Cardiac septum (tissue), 1 donor: ENCODE measurements around the gene ZMIZ2. TPM values are rescaled to one million over a fixed set of nuclear protein-coding genes. Genes with fewer than 3 reads are reported as not detected.
"Not testable (repeated sequence)": the region's sequence is repeated elsewhere in the genome, so short reads cannot be mapped to it uniquely, and the experiment has no call there.

Source experiments
- DNase-seq: peaks from one replicate; pipeline ENCODE4 v3.0.0-alpha.2; 2020; ENCODE audit warnings: low spot score
- intact Hi-C: fragments of 100-400 bp; cut with DNase I; formaldehyde crosslinking; loops from one replicate; pipeline ENCODE4 v1.14.0; 2022
- total RNA-seq: library from RNA; stranded (reverse); fragmentation: NEBNext Ultra II Directional; extraction: Animal tissue kit (Norgen Biotek cat#: 25700); gene quantifications from one replicate; pipeline ENCODE4 v1.2.1, GENCODE V29; 2021
- donor health status: DM: no; HTN: no; CAD: no.

ZMIZ2 gene
- total RNA-seq, 1 donor from 2014 or later, result 62.4 TPM

DNA sequence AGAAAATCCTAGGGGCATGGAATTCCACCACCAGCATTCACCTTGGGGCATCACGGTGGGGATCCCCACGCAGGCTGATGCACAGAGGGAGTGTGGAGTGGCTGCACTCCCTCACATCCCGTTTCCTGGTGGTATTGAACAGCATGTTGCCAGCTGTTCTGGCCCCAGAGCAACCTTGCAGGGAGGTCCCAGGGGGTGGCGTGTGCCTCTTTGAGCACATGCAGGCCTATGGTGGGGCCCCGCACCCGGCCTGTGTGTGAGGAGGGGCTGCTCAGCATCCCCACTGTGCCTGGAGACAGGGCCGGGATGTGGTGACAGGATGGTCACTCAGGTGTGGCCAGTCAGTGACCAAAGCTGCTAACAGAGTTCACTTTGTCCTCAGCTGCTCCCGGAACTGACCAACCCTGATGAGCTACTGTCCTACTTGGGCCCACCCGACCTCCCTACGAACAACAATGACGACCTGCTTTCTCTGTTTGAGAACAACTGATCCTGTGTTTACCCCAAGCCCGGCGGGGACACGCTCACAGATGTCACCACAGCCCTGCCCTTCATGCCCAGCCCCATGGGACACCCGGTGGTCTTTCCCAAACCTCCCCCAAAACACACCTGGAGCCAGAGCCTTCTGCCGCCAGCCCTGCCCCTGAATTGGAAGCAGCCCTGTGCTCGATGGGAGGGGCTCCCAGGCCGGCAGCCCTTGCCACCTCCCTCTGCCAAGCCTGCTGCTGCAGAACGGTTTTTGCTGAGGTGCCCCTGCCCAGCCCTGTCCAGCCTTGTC lies 18.7 kb downstream of the ZMIZ2 start:
- intact Hi-C loops, result loop anchor here (5.0 kb wide), 2 partner anchors 80 to 185 kb away; partner anchors contain the start of genes H2AZ2 and TMED4
- DNase-seq, result no peak

DNA sequence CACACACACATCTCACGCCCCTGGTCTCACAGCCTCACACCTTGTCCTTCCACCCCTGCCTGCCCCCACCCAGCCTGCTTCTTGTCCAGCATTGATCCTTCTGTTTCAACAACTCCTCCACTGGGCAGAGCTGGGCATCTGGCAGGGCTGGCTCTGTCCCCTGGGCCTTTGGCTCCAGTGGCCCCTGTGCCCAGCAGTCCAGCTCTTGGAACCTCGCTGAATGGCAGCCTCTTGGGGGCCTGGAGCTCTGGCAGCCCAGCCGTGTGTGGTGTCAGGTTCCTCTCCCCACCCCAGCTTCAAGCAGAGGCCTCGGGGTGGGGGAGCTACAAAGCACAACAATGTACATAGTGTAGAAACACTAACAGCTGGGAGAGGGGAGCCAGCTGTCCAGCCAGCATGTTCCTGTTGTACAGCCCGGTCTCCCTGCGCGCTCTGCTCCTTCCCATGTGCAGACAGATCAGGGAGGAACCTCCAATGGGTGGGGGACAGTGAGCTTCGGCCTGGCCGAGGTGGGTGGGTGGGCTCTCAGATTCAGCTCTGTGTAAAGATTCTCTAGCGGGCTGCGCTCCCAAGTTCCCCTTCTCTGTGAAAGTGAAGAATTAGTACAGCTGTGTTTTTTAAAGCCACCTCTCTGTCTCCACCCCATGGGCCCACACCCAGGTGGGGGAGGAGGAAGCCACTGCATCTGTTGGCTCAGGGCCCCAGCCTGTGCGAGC lies 19.4 kb downstream of the ZMIZ2 start:
- DNase-seq, result no peak
- intact Hi-C loops, result loop anchor here (5.0 kb wide), 2 partner anchors 79 to 186 kb away; partner anchors contain the start of genes H2AZ2 and TMED4

DNA sequence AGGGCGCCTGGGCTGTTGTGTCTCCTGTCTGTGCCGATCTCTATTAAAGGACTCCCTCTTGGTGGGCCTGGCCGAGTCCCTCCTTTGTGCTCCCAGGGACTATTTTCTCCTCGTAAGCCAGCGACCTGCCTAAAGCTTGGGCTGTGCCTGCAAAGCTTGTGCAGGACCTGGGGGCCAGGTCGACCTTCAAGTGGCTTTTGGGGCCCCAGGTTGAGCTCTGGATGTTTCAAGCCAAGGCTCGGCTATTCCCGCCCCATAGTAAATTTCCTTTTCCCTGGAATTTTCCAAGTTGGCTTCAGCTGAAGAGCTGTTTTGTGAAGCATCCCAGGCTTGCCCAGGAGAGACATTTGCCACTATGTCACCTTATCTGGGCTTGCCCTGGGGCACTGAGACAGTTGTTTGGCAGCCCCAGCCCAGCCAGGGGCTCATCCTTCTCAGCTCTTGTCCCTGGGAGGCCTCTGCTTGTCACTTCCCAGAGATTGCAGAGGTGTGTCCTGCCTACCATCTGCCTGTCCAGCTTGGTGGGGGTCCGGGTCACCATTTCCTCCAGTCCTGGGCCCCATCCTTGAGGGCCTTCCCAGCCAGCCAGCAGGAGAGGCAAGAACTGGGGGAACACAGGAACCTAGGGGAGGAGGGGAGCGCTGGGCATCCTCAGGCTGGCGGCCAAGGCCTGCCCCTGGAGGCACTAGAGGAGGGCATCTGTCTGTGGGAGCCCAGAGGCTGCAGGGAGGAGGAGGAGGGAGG lies 20.2 kb downstream of the ZMIZ2 start:
- no peak for DNase-seq

DNA sequence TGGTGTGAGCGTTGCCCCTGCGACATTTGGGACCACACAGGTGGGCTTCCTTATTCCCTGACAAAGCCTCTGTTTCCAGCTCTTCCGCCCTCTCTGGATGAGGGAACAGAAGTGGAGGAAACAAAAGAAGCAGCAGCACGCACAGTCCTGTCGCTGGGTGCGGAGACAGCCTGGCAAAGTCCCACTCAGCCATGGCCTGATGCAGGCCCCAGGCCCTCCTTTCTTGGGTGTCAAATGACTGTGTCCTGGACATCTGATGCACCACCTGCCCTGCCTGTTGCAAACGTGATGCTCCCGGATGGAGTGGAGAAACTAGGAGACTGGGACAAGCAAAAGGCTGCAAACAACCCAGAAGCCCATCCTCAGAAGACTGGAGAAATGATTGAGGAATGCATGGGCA lies 20.7 kb downstream of the ZMIZ2 start:
- no peak for DNase-seq
- intact Hi-C loops, result loop anchor here (5.0 kb wide), 2 partner anchors 78 to 187 kb away; partner anchors contain the start of genes H2AZ2 and TMED4

More for the DNA sequence above, 20.2 kb downstream of the ZMIZ2 start:
- intact Hi-C loops, result loop anchor here (5.0 kb wide), 2 partner anchors 79 to 186 kb away; partner anchors contain the start of genes H2AZ2 and TMED4

DNA sequence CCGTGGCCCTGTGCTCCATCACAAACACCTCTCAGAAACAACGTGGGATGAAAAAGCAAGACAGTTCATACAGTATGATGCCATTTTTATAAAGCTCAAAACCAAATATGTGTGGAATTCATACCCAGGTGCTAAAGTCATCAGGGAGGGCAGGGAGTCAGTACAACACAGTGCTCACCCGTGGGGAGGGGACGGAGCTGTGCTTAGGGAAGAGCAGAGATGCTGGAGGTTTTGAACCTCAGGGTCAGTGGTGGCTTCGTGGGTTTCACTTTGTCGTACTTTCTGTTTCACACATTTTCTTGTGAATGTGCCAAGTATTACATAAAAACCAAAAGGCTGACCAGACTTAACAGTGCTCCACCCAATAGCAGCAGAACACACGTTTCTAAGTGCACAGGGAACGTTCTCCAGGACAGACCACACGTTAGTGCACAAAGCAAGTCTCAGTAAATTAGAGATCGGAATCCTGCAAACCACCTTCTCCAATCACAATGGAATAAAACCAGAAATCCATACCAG lies 21.2 kb downstream of the ZMIZ2 start:
- intact Hi-C loops, result loop anchor here (5.0 kb wide), 2 partner anchors 77 to 188 kb away; partner anchors contain the start of genes H2AZ2 and TMED4
- no peak for DNase-seq

DNA sequence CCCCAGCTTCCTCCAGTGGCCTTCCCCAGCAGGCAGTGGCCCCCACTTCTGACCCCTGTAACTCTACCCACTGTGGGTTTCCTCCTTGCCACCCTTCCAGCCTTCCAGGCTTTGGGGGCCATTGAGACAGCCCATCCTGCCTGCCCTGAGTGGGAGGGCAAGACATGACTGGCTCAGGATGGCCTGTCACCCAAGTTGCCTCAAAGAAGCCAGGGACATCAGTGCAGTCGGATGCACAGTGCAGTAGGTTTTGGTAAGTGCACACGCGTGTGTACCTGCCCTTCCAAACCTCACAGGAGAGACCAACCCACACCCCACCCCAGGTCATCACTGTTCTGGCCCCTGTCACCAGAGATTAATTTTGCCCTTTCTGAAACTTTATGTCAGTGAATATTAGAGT lies 22.7 kb downstream of the ZMIZ2 start:
- intact Hi-C loops, result no loop called here
- DNase-seq, result no peak

DNA sequence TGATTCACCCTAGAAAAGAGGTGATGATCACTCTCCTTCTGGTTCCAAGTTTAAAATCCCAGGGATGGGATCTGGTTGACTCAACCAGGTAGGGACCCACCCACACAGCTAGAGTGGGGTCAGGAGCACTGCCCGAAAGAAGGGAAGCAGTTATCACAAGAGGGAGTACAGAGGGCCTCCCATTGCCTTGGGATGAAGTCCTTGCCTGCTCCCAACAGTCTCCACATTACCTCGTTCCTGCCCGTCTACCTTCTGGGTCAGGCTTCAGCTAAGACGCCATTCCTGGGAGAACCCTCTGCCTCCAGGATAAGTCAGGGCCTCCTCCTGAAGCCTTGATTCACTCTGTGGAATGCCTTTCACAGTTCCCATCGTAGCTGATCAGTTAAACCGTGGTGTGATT lies 23.8 kb downstream of the ZMIZ2 start:
- no peak for DNase-seq
- intact Hi-C loops, result no loop called here

DNA sequence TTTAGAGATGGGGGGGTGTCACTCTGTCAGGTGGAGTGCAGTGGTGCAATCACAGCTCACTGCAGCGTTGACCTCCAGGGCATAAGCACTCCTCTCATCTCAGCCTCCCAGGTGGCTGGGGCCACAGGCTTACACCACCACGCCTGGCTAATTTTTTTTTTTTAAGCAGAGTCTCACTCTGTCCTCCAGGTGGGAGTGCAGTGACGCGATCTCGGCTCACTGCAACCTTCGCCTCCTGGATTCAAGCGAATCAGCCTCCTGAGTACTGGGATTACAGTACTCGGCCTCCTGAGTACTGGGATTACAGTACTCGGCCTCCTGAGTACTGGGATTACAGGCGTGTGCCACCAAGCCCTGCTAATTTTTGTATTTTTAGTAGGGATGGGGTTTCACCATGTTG lies 24.2 kb downstream of the ZMIZ2 start:
- intact Hi-C loops, result no loop called here
- DNase-seq, result no peak

DNA sequence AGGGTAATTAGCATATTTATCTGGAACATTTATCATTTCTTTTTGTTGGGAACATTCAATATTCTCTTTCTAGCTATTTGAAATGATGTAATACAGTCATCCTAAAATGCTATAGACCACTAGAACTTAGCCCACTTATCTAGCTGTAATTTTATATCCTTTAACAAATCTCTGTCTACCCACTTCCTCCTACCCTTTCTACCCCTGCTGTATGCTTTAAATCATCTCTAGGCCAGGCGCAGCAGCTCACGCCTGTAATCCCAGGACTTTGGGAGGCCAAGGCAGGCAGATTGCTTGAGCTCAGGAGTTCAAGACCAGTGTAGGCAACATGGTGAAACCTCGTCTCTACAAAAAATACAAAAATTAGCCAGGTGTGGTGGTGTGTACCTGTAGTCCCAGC lies 25.8 kb downstream of the ZMIZ2 start:
- intact Hi-C loops, DNase-seq: not testable (repeated sequence)

DNA sequence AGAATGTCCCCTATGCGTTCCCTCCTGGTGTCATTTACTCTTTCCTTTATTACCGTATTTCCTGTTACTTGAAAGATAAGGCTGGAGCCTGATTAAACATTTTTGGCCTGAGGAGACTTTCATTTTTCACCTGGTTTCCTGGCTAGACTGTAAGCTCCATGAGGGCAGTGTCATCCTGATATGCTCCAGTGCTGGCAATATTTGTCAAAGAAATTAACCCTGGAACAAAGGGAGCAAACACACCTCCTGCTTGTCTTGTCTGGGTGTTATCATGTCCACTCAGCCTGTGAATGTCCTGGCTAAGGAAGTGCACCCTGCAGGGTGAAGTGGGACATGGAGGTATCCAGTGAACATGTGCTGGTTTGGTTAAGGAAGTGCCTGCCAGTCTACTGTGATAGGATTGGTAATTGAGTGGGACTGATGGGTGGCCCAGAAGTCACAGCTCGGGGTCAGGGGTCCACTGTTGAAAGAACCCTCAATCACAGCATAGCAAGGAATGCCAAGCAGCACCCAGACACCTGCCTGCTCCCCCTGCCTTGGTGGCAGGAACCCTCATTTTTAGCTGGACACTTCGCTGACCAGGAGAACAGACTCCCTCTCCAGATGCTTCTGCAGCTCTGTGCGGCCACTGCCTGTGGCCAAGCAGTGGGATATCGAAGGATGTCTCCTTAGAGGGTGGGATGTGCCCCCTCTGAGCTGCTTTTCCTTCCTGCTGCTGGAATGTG lies 26.9 kb downstream of the ZMIZ2 start:
- no peak for DNase-seq
- intact Hi-C loops, result no loop called here

DNA sequence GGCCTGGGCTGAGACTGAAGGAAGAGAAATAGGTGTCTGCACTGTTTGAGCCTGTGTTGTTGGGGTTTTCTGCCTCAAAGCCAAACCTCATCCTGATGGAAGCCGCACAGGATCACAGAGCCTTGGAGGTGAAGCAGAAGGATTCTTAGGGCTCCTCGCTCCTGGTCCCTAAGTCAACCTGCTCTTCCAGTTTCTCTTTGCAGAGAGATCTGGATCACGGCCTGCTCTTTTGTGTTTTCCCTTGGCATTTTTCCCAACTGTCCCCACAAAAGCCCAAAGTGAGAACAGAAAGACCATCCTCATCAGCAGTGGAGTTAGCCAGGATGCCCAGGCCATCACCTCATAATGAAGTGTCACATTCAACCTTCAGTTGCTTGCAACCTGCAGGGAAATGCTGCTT lies 27.6 kb downstream of the ZMIZ2 start:
- intact Hi-C loops, result no loop called here
- DNase-seq, result no peak

DNA sequence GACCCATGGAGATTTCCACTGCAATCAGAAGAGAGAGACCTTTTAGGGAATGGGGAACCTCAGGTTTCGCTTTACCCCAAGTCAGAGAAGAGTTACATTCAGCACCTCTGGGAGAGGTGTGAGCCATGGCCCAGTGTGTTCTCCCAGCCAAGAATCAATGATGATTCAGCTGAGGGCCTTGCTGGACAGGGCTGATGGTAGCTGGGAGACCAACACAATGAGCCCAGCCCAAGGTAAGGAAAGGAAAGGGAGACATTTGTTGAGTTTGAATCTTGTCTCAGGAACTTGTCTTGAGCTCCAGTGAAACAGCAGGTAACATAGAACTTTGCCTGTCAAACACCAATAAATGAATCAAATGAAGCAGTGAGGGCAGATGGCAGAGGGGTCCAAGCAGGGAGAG lies 33.8 kb downstream of the ZMIZ2 start:
- intact Hi-C loops, result no loop called here

DNA sequence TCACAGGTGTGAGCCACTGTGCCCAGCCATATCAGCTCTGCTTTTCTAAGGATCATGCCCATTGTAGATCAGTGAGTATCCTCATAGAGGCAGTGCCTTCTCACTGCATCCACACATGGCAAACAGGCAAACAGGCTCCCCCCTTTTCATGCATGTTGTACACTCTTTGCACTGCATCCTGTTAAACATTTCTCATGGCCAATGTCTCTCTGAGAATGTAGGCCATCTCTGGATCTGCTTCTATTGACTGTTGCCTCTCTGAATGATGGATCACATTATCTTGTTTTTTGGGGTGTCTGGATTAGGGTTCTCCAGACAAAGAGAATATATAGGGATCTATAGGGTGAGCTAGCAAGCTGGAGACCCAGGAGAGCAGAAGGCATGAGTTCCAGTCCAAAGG lies 34.8 kb downstream of the ZMIZ2 start:
- intact Hi-C loops, result no loop called here
- no peak for DNase-seq

More for the DNA sequence above, 33.8 kb downstream of the ZMIZ2 start:
- no peak for DNase-seq

DNA sequence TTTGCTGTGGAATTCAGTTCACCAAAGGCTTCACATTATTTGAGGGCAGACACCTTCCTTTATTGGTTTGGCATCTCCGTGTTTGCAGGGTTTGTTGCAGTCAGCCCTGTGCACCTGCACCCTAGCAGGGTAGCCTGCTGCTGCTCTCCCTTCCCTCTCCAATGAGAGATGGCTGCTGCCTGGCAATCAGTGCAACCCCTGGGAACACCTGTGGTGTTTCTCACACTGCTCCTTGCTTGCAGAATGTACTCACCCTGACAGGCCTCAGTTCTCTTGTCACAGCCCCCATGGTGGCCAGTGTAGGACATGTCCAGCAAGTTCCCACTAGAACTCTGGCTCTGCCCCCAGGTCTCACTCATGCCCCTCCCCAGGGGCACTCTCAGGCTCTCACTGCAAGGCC lies 35.7 kb downstream of the ZMIZ2 start:
- intact Hi-C loops, result no loop called here

DNA sequence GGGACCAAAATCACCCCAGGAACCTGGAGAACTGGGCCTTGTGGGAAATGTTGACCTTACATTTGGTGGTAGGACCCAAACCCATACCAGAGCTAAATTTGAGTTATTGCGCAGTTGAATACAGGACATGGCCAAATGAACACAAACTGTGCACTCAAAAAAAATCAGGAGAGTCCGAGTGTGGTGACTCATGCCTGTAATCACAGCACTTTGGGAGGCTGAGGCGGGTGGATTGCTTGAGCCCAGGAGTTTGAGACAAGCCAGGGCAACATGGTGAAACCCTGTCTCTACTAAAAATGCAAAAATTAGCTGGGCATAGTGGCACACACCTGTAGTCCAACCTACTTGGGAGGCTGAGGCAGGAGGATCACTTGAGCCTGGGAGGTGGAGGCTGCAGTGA lies 36.6 kb downstream of the ZMIZ2 start:
- intact Hi-C loops, DNase-seq: not testable (repeated sequence)

More for the DNA sequence above, 35.7 kb downstream of the ZMIZ2 start:
- DNase-seq, result no peak

DNA sequence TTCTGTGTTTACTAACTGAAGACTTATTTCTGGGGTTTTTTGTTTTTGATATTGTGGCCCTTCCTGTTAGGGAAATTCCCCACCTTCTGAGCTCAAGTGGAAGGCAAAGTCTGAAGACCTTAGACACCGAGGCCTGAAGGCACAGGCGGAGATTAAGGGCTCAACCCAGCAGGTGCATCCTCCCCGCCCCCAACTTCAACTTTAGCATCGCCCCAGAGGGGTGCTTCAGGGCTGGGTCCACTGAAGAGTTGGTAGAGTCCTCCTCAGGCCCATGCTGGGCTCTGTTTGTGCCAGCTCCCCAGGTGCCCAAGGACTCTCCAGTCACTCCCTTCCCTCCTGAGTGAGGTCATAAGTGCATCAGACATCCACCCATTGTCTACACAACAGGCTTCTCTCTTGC lies 38.4 kb downstream of the ZMIZ2 start:
- intact Hi-C loops, result no loop called here
- DNase-seq, result no peak

DNA sequence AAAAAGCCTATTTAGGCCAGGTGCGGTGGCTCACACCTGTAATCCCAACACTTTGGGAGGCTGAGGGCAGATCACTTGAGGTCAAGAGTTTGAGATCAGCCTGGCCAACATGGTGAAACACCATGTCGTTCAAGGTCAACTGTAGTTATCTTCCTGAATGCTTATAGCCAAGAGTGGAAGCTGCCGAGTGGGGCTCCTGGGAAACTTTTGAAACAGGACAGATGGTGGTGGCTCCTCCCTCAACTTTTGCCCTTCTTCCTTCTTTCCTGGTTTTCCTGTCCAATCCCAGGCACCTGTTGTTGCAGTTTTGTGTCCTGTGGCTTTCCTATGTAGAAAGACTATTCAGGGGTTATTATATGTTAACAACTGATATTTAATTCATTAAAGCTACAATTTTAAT lies 39.1 kb downstream of the ZMIZ2 start:
- DNase-seq, result no peak
- intact Hi-C loops, result no loop called here

DNA sequence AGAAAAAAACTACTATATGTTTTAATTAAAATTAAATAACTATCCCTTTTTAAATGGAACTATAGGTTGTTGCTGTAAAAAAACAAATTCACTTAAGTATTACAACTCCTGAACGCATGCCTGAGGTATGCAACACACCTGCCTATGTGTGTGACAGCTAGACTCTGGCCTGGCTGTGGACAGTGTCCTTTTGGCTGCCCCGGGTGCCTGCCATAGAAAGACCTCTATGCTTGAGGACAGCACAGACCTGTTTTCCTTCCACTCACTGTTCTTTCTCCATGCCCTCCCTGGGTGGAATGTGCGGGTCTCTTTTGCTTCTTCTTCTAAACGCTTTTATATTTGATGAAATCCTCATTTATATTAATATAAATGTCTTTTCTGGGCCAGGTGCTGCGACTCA lies 41.3 kb downstream of the ZMIZ2 start:
- intact Hi-C loops, result no loop called here
- DNase-seq, result no peak
